Tibial nerve (tissue), 4 donors: ENCODE measurements around the gene SLC43A2.

ENCODE experiments used
- CTCF ChIP-seq, 5 experiments: fragments of 200-600 bp in 3 of 5; fragments of 450-650 bp in 2 of 5; sonication (generic) in 3 of 5; IDR thresholded peaks; one replicate each; pipeline ENCODE4 v1.5.1; 2016 to 2019; ENCODE audit warnings: antibody characterized with exemption in 5 of 5, mild to moderate bottlenecking in 3 of 5, moderate library complexity in 2 of 5
- EP300 ChIP-seq, 2 donors: sonication (generic); formaldehyde crosslinking; IDR thresholded peaks; one replicate each; pipeline ENCODE4 v1.6.1; 2017; ENCODE audit warnings: antibody characterized with exemption in 2 of 2, mild to moderate bottlenecking in 1 of 2

- TF ChIP-seq CTCF (IDR thresholded peaks at IDR 0.05) (no peak), EP300 (IDR thresholded peaks at IDR 0.05) (no peak)
Measured at GRCh38 chr17:1625053-1625452, 3.6 kb downstream of the SLC43A2 start.
